HG02571 (cell line): Measurements from ENCODE around the gene NRG2.

Experiments used
- ATAC-seq: cut with Tn5 transposase; IDR thresholded peaks from one replicate; pipeline ENCODE4 v1.9.1; 2021; ENCODE audit warnings: mild to moderate bottlenecking, moderate library complexity; ENCODE audit not compliant: unreplicated experiment

NRG2 gene

DNA sequence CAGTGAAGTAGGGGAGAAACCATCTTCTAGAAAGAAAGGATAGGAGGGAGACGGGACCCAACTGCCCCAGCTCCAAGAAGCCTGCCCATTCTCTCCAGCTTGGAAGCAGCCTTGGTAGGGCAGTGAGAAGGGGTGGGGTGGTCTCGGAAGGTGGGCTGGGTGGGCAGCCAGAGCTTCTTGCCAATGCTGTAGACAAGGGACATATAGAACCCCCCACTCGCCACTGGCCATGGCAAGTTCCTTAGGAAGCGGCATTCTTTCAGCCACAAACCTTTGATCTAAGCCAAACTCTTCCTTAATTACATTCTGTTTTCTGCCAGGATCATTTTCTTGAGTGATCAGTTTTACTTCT is 157.3 kb downstream of the NRG2 start:
- ATAC-seq, result no peak

DNA sequence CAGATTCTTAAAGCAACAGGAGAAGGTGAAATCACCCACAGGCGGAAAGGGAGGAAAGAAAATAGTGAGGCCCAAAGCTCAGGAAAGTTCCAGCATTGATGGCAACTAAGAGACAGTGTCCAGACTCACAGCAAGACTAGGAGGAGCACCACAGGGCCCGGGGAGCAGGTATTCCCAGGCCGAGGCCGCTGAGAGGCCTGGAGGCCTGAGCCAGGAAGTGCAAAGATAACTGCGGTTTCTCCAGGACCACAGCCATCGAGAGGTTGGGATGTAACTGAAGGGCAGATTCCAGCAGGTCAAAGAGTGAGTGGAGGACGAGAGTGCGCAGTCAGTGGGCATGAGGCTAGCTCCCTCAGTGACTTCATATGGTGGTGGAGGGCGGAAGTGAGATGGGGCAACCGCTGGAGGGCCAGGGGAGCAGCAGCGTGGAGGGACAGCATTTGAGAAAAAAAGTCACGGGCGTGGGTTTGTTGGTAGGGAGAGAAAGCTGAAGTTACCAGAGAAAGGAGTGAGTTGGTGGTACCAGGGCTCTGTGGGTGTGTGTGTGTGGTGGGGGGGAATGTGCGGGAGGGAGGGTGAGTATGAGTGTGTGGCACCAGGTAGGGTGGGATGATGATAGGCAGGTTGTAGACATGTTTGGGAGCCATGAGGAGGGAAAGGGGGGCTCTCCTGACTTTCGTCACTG is 157.8 kb downstream of the NRG2 start:
- no peak for ATAC-seq

DNA sequence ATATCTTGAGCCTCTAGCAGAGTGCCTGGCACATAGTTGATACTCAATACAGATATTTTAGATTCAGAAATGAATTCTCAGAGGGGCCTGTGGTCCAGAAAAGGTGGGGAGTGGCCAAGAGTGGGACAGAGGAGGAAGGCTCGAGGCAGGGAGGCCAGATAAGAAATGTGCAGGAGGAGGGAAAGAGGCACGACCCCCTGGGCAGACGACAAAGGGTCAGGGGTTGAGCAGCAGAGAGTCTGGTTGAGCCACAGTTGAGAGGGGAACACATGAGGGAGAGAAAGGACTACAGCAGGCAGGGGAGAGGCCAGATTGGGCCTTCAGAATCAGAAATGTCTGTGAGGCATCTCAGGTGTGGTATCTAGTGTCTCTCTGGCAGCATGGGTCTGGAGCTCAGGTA is 158.4 kb downstream of the NRG2 start:
- no peak for ATAC-seq

DNA sequence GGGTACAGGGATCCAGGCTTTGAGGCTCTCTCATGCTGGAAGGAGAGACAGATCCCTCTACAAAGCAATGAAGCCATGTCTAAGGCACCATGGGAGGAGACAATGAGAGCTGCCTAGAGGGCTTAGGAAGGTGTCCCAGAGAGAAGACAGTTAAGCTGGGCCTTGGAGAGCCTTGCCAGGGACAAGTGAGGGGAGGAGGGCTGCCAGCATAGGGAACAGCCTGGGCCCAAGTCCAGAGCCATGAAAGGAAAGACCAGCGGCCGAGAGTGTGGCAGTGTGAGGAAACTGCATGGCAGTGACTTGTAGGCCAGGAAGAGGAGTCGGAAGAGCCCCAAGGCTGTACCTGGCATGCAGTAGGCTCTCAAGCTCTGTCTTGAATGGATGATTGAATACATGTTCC is 159.0 kb downstream of the NRG2 start:
- ATAC-seq, result no peak

DNA sequence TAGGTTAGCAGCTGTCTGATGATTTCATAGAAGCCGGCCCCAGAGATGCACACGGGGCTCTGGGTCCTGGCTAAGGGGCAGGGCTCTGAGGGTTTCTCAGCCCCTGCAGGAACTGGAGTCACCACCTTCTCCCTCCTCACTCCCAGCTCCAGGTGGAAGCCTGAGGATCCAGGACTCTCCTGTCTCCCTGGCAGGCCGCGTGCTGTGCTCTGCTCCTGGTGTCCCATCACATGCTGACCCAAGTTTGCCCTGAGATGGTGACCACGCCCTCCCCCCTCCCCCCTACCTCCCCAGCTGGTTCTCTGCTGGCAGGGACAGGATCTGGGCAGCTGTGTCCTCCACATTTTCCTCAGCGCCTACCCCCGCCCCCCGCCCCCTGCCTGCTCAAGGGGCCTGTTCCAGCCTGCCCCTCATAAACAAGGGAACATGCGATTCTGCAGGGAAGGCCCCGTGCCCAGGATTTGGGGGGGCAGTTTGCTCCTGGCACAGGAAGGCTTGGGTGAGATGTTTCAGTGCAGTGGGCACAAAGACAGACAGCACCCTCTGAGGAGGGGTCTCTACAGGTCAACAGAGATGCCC is 160.0 kb downstream of the NRG2 start:
- no peak for ATAC-seq

DNA sequence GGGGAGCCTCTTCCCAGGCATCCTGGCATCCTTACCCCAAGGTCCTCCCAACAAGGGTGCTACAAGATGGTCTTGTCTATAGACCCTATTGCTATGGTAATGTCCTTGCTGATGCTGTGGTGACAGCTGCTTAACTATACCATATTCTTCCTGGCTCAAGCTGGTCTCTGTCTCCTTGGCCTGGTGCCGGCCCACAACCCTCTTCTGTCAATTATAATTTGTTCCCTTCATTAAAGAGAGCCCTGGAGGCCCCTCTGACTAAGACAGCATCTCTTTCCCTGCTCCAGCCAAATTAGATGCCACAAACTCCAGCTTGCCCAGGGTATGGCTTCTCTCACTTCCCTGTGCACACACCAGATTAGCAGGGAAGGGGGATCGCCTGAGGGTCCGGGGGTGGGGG is 160.8 kb downstream of the NRG2 start:
- no peak for ATAC-seq

DNA sequence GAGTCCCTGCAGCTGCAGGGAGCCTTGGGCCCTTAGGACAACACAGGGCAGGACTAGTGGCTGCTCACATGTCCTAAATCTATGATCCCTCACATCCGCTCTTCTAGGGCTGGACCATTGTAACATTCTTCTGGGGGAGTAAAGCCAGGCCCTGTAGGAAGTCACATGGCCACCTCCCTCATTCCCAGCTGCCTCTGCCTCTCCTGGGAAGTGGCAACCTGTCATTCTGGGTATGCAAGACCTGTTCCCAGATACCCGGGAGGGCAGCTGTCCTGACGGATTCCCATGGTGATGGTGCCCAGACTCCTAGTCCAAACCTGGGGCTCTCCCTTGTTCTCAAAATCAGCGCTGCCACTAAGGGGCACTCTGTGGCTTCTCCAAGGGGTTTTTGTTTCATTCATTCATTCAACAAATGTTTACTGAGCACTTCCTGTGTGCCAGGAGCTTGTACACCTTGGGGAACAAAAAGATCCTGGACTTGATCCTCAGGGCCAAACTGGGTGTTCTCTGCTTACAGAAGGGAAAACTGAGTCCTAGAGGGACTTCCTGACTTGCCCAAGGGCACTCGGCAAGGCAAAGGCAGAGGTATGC is 161.9 kb downstream of the NRG2 start:
- no peak for ATAC-seq

DNA sequence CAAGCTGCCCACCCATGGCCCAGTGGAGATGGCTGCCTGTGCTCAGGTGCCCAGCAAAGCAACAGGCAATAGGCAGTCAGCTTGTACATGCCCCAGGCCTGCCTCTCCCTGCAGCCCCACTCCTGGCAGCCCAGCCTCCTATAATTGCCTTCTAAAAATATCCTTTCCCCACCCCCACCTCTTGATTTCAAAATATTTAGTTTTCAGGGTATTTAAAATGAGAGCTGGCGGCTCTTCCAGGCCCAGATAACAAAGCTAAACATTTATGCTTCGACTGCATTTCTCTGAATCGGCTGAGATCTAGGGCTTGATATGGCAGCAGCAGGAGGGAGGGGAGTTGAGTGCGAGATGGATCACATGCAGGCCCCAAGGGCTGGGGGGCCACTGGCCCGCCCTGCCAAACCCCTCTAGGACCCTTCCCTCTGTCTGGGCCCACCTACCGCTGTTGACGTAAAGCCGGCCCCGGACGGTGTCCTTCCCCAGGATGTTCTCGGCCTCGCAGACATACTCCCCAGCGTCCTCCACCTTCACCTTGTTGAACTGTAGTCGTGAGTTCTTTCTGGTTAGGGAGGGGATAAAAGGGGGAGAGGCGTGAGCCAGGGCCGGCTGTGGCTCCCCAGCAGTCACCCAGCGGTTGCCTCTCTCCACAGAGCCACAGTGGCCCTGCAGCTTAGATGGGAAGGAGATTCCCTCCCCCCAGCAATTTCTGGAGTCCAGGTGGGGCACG is 162.5 kb downstream of the NRG2 start:
- ATAC-seq, result no peak

DNA sequence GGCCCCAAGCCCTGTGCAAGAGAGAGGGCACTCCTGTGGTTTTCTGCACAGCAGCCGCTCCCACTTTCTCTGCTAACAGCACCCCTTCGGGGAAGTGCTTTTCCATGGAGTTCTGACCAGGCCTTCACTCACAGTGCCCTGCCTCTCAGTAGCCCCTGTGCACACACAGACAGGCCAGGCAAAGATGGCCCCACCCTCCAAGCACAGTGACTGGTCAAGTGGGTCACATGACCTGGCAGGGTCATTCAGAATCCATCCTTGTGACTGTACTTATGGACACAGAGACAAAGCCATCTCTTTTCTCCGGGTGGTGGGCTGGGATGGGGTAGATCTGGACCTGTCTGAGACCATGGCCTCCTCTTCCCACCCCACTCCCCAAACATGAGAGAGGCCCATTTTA is 165.0 kb downstream of the NRG2 start:
- no peak for ATAC-seq

DNA sequence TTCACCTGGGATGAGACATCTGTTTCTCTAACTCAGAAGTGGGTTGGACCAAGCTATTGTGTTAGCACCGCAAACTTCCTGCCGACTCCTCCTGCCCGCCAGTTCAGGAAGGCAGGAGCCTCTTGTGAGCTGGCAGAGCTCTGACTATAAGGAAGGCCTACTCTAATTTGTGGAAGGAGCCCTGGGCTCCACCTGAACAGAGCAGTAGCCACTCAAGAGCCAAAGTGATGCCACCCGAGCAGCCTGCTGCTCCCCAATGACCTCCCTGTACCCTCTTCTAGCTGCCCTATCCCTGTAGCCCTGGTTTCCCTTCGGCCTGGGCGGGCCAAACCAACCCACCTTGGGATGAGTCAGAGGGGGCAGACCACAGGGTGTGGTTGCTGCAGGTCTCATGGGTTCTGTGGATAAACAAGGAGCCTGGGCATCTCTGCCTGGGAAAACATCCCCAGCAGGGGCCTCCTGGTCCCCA is 165.9 kb downstream of the NRG2 start:
- ATAC-seq, result no peak

DNA sequence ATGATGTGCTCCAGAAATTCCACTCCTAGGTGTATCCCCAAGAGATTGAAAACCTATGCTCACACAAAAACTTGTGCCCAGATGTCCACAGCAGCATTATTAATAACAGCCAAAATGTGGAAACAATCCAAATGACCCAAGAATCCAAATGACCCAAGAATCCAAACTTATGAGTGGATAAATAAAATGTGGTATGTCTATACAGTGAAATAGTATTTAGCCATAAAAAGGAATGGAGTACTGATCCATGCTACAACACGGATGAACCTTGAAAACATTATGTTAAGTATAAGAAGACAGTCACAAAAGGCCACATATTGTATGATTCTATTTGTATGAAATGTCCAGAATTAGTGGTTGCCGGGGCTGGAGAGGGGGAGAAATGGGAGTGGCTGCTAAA is 167.1 kb downstream of the NRG2 start:
- ATAC-seq, result no peak

DNA sequence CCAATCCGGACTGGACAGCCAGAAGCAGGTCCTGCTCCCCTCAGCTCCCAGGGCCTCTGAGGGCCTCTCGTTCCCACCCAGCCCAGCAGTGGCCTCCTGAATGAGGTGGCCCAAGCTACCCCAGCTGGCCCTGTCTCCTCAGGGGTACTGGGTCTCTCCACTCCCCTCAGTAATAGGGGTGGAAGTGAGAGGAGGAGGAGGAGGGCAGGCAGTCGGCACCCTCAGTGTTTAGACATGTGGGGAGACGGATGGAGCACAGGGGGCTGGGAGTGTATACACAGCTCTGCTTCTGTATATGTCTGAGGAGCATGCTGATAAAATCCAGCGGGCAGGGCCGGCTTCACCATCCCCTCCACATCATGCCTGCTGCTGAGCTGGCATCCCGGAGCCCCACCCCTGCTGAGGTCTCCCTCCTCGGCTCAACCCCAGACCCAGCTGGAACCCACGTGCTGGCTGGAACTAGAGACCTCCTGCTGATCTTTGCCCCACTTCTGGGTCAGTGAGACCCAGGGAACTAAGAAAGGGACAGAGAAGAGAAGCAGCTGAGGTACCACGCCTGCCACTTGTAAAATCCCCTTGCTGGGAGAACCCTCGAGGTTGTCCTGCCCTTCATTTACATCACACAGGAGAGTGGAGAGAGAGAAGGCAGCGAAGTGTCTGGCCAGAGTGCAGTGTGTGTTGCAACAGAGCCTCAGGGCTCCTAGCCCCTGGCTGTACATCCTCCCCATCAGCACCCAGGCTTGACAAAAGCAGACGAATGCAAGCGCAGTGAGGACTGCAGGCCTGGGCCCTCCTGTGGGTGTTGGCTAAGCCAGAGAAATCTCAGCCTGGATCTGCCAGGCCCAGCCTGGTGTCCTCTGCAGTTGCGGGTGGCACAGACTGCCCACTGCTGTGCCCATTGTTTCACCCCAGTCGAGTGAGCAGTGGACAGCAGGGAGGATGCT is 170.0 kb downstream of the NRG2 start:
- ATAC-seq, result no peak

DNA sequence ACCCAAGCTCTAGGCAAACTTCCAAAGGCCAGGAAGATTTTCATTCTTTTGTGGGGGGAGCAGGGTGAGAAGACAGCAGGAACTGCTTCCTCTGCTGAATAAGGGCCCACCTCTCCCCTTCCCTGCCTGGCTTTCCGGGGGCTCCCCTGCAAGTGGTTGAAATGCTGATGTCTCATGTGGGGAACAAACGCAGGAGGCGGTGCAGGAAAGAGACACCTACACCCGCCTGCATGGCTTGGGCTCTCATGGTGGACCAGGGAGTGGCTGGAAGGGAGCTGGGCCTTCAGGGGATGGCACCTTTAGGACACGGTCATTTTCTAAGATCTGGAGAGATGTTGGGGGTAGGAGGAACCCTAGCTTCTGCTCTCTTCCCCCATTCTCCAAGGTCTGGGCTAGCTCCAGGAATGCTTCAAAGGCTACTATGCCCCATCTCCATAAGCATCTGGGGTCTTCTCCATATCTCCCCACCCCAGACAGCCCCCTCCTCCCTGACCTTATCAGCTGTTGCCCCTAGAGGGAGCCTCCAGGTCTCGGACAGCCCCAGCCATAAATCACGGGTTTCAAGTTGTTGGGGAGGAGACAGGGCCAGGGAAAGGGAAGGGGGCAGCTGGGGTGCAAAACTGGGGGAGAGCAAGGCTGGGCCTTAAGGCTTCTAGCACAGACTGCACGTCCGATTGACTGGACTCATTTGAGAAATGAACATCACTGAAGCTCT is 170.9 kb downstream of the NRG2 start:
- no peak for ATAC-seq

DNA sequence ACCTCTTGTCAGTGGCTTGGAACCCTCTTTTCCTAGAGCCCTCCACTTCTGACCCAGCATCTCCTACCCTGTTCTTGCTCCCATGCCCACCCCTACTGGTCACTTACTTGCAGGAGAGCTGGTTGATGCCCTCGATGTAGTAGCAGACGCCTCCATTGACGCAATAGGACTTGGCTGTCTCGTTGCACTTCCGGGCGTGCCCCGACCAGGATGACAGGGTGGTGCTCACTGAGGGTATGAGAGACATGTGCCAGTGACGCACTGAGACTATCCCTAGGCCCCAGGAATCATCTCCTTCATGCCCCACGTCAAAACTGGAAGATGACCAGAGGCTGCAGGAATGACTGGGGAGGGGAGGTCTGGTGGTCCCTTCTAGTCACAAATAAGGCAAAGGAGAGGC is 171.5 kb downstream of the NRG2 start:
- ATAC-seq, result no peak

DNA sequence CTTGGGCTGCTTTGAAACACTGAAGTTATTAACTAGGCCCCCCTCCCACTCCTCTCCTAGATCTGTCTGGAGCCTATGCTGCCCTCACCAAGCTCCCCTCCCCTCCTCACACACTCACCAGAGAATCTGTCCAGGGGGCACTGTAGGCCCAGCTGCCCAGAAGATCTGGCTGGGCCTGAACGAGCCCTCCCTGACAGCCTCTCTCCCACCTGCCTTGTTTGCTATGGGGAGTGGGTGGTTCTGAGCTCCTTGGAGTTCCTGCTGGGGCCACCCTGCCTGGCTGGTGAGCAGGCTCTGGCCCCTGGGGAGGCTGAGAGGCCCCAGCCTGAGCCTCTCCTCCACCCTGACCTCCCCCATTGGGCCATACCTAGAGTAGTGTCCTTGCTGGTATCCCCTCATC is 172.4 kb downstream of the NRG2 start:
- ATAC-seq, result no peak

DNA sequence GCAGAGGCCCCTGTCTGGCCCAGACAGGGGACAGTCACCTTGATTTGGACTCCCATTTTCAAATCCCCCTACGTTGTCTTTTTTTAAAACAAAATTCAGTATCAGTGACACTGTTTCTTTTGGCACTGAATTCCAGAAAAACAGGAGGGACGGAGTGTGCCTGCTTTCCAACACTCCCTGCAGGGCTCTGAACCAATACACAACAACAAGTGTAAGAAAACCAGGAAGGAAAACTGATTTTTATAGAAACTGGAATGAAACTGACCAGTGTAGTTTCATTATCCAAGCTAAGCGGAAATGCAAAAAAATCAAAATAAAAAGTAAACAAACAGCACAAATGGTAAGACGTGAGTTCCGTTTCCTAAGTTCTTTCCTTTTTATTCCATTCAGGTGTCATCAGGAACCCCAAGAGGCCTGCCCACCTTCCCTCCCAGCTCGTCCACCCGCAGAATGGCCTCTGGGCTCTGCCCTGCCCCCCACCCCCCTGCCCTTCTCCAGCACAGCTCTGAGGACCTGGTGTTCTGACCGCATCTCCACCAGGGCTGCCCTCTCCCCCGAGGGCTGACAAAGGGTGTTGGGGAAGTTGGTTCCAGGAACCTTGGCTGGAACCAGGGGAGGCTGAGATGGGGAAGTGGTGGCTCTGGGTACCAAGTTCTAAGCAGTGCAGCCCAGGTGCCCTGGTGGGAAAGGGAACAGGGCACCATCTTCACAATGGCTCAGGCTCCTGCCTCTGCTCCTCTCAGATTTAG is 173.9 kb downstream of the NRG2 start:
- no peak for ATAC-seq

DNA sequence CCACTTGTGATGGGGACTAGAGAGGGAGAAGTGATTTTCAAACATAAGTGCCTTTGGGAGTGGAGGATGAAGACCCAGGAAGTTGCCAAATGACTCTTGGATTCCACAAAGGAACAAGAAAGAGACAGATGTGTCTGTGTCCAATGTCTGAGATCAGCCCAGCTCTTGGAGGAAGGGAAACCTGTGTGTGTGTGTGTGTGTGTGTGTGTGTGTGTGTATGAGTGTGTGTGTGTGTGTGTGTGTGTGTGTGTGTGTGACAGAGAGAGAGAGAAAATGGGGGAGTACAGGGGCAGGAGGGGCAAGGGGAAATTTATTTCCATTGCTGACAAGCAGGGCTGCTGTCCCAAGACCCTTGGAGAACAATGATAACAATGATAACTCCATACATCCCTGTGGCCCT is 175.5 kb downstream of the NRG2 start:
- ATAC-seq, result no peak

DNA sequence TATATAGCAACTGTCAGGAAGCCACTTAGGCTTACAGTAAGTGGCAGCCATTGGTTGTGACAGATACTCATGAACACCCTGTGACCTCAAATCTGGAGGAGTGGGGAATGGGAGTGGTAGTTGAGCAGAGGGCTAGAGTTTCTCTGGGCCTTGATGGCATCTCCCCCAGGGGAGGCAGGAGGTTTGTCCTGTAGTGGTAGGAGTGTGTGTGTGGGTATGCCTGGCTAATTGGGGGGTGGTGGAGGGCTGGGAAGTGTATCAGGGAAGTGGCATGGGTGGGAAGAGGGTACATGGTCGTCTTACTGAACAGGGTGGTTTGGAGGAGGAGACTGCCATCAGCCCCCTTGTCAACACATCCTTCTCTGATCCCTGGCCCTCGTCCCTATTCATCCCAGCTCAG is 176.0 kb downstream of the NRG2 start:
- ATAC-seq, result no peak

DNA sequence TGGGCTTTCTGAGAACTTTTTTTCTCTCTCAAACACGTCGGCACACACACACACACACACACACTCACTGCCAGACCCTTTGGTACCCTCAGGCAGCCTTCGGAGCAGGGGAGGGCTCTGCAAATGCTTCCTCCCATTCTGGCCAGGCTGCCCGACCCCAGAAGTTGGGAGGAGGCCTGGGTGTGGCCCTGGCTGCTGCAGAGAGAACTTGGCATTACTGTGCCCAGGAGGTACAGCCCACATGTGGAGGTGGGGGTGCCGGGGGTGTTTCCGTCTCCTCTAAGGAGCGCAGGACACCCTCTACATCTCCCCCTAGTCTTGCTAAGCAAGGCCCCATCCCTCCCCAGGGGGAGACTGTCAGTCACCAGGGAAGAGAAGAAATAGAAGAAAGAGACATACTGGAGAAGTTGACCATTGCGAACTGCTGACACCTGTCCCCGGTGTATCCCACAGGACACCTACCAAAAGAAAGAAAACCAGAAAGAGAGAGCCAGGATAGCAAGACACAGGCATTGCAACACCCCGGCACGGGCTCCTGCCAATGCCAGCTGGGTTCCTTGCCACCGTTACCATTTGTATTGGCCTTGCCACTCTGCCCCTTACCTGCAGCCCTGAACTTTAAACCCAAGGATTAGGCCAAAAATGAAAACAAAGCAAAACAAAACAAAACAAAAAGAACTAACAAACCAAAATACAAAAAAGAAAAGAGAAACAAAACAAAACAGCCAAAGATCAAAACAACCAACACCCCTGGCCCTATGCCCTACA is 178.2 kb downstream of the NRG2 start:
- ATAC-seq, result no peak
